Stimulated activated CD4-positive, alpha-beta T cell treated with anti-CD3 and anti-CD28 coated beads, TNF-alpha, amount 100 ng/mL, for 4 hours (primary cell): ENCODE measurements around the gene COA7.

Experiments
- DNase-seq, 3 experiments: peaks; one replicate each; pipeline ENCODE4 v3.0.0-alpha.2; 2020; ENCODE audit warnings: low read depth in 3 of 3

COA7 gene

DNA sequence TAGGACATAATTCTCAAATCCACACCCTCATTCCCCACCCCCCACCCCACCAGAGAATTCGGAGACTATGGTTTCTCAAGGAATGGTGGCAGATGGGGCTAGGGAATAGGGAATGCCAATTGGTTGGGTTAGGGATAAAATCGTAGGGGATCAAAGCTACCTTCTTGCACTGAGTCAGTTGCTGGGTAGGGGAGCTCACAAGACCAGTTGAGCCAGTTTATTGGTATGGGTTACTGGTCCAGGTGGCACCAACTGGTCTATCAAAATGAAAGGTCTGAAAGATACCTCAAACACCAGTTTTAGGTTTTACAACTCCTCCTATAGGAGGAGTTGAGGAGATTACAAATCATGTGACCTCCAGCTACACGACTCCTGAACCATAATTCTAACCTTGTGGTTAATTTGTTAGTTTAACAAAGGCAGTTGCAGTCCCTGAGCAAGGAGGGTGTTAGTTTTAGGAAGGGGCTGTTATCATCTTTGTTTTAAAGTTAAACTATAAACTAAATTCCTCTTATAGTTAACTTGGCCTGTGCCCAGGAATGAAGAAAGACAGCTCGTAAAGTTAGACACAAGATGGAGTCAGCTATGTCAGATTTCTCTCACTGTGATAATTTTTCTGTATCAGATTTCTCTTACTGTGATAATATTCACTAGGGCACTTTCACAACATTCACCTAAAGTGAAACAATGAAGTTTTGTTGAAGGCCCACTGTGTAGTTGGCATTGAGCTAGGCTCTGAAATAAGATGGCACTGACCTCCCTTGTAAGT, 62.6 kb downstream of the COA7 start:
- DNase-seq, result no peak
